Endometrial microvascular endothelial cells (primary cell): ENCODE results near the gene FIP1L1. TPM values are rescaled to one million over a fixed set of nuclear protein-coding genes. Genes with fewer than 3 reads are reported as not detected.
"Not testable (repeated sequence)": the region's sequence is repeated elsewhere in the genome, so short reads cannot be mapped to it uniquely, and the experiment has no call there.

Experiments
- in situ Hi-C: cut with HindIII; loops from 2 replicates; pipeline ENCODE4 v1.10.0; 2017; ENCODE audit warnings: low sequenced_read_pairs, low pct_unique_long_range_greater_than_20kb; ENCODE audit errors: inconsistent ontology term
- total RNA-seq: library from RNA; depleted of rRNA; stranded (reverse); fragments of >200 nt; gene quantifications from one replicate; pipeline ENCODE4 v1.2.3, GENCODE V29; 2015; ENCODE audit errors: inconsistent ontology term

Gene FIP1L1, protein sequence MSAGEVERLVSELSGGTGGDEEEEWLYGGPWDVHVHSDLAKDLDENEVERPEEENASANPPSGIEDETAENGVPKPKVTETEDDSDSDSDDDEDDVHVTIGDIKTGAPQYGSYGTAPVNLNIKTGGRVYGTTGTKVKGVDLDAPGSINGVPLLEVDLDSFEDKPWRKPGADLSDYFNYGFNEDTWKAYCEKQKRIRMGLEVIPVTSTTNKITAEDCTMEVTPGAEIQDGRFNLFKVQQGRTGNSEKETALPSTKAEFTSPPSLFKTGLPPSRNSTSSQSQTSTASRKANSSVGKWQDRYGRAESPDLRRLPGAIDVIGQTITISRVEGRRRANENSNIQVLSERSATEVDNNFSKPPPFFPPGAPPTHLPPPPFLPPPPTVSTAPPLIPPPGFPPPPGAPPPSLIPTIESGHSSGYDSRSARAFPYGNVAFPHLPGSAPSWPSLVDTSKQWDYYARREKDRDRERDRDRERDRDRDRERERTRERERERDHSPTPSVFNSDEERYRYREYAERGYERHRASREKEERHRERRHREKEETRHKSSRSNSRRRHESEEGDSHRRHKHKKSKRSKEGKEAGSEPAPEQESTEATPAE
- 38.1 TPM for total RNA-seq

DNA sequence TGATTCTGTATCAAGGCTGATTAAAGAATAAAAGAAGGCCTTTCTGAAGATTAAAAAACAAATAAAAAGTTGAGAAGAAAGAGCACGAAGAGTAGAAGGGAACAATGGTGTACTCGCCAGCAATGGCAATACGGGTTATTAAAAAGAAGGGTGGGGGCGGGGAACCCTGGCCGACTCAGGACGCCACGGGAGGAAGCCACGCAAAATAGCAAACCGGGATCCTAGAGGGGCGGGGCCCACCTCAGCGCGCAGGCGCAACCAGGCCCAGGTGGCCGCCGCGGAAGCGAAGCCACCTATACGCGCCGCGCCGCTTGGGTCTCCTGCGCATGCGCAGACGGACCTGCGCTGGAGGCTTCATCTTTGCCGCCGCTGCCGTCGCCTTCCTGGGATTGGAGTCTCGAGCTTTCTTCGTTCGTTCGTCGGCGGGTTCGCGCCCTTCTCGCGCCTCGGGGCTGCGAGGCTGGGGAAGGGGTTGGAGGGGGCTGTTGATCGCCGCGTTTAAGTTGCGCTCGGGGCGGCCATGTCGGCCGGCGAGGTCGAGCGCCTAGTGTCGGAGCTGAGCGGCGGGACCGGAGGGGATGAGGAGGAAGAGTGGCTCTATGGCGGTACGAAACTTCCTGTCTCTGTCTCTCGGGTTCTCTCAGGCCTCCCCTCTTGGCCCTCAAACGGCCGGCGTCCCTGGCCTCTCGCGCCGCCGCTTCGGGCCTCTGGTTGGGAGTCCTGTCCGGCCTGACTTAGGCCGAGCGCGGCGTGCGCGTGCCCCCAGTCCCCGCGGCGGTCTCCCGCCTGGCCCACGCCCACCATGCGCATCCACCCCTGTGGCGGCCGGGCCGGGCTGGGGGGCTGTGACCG is at the start of gene FIP1L1:
FIP1L1 (plus strand) TSS at position 323 of the 852 bp plus-strand sequence; CDS start at position 521, 198 bp downstream.
- in situ Hi-C loops, result no loop called here

DNA sequence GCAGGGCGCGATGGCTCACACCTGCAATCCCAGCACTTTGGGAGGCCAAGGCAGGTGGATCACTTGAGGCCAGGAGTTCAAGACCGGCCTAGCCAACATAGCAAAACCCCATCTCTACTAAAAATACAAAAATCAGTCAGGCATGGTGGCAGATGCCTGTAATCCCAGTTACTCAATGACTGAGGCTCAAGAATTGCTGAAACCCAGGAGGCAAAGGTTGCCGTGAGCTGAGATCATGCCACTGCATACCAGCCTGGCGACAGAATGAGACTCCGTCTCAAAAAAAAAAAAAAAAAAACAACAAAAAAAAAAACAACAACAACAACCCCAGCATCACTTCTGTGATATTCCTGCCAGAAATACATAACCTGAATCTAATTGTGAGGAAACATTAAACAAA is 42.5 kb upstream of the FIP1L1 start:
- in situ Hi-C loops, result not testable (repeated sequence)

DNA sequence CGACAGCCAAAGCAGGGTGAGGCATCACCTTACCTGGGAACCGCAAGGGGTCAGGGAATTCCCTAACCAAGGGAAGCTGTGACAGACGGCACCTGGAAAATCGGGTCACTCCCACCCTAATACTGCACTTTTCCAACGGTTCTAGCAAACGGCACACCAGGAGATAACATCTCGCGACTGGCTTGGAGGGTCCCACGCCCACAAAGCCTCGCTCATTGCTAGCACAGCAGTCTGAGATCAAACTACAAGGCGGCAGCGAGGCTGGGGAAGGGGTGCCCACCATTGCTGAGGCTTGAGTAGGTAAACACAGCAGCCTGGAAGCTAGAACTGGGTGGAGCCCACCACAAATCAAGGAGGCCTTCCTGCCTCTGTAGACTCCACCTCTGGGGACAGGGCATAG is 37.3 kb upstream of the FIP1L1 start:
- in situ Hi-C loops, result not testable (repeated sequence)

DNA sequence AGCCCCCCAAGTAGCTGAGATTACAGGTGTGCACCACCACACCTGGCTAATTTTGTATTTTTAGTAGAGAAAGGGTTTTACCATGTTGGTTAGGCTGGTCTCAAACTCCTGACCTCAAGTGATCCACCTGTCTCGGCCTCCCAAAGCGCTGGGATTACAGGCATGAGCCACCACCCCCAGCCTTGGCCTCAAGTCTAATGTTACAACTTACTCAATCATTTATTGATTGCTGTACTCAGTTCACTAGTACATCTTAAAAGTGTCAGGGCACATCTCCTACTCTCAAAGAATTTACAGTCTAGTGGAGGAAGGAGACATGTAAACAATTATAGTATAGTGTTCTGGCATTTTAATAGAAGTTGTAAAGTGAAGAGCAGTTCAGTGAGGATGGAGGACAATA is 31.0 kb upstream of the FIP1L1 start:
- in situ Hi-C loops, result not testable (repeated sequence)

DNA sequence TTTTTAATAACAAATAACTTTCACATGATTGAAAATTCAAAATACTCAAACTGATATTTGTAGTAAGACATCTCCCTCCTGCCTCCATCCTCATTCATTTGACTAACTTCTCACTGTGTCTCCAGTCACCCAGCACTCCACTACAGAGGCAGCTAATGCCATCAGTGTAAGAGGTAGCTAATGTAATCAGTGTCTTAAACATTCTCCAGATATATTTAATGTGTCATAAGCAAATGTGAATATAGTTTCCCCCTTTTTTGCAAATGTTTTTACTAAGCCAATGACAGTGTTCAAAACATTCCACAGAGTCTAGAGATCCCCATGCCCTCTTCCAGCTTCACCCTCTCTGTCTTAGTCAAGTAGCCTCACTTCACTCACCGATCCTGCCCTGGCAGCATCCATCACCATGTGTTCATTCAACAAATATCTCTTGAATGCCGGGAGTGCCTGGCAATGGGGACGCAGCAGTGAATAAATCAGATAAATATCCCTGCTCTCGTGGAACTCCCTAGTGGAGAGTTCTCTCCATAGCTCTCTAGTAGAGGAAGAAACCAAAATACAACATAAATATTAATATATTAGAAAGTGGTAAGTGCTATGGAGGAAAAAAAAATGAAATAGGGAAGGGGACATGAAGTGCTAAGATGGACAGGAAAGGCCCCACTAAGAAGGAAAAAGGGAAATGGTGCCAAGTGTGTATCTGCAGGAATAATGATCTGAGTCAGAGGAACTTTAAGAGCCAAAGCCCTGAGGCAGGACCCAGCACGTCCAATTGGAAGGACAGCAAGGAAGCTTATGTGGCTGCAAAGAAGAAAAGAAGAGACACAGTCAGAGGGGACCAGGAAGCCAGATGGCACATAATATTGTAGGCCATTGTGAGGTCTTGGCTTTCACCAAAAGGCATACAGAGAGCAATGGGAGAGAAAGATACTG is 30.3 kb upstream of the FIP1L1 start:
- in situ Hi-C loops, result no loop called here

DNA sequence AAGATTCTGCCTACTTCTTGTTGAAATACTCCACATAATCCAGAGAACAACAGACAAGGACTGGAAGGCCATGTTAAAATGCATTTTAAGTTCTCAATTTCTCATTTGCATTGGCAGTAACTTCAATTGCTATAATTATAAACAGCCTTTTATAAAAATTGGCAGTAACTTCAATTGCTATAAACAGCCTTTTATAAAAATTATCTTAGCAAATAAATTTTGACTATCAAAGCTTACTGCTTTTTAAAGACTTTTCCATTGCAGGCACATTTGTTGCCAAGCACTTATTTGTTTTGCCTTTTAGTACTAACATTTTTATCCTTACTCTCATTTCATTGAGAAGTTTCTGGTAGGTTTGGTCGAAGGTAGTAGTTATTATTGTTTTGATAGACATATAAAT is 29.4 kb upstream of the FIP1L1 start:
- in situ Hi-C loops, result no loop called here

DNA sequence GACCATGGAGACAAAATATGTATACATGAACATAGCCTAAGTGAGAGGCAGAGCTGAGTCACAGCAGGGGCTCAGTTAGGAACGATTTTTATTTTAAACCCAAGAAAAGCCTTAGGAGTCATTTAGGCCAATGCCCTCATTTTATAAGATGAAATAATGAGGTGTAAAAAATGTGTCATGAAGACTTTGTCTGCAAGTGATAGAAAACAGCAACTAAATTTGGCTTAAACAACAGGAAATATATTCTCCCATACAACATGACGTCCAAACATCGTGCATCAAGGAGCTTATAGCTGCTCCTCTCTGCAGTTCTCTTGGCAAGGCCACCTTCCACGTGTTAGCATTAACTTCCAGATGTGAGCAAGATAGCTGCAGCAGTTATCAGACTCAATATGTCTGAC is 28.4 kb upstream of the FIP1L1 start:
- in situ Hi-C loops, result no loop called here

DNA sequence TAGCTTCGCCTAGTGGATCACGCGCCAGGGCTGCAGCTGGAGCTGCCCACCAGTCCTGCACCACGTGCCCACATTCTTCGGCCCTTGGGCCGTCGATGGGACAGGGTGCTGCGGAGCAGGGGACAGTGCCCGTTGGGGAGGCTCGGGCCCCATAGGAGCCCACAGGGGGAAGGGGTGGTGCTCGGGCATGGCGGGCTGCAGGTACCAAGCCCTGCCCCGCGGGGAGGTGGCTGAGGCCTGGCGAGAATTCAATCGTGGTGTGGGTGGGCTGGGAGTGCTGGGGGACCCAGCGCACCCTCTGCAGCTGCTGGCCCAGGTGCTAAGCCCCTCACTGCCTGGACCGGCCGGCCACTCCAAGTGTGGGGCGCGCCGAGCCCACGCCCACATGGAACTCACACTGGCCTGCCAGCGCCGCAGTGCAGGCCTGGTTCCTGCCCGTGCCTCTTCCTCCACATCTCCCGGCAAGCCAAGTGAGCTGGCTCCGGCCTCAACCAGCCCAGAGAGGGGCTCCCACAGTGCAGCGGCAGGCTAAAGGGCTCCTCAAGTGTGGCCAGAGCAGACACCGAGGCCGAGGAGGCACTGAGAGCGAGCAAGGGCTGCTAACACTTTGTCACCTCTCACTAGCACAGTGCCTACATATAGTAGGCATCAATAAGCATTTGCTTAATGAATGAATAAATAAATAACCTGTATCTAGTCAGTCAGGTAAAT is 23.3 kb upstream of the FIP1L1 start:
- in situ Hi-C loops, result no loop called here

DNA sequence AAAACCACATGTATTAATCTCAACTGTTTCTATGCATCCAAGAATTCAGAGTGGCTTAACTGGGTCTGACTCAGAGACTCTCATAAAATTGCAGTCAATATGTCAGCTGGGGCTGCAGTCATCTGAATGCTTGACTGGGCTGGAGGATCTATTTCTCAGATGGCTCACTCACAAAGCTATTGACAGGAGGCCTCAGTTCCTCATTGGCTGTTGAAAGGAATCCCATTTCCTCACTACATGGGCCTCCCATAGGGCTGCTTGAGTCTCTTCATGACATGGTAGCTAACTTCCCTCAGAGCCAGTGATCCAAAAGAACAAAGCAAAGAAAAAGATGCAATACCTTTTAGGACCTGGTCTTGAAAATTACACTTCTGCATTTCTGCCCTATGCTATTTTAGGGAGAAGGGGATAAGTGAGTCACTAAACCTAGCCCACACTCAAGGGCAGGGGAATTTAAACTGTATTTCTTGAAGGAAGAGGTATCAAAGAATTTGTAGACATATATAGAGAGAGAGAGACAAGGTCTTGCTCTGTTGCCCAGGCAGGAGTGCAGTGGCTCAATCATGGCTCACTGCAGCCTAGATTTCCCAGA is 21.4 kb upstream of the FIP1L1 start:
- in situ Hi-C loops, result no loop called here

DNA sequence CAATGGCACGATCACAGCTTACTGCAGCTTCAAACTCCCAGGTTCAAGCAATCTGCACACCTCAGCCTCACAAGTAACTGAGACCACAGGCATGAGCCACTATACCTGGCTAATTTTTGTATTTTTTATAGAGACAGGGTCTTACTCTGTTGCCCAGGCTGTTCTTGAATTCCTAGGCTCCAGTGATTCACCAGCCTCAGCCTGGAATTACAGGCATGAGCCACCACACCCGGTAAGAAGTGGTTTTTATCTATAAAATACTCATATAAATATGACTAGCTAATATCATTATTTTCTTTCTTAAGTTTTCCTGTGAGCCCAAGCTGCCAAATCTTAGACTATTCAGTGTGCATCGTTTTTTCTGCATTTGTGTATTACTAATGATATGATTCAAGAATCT is 16.0 kb upstream of the FIP1L1 start:
- in situ Hi-C loops, result no loop called here

DNA sequence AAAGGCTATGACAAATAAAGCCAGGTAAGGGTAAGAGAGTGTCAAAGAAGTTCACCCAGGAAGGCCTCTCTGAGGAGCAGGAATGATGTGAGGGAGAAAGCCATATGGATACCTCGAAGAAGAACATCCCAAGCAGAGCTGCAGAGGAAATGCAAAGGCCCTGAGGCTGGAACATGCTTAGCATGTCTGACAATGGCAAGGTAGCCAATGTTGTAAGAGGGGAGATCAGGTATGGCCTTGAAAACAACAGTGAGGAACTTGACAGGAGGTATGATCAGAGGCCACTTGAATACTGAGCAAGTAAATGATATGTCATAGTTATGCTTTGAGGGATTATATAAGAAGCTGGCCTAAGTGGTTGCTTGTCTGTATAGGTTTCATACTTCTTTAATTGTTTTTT is 15.3 kb upstream of the FIP1L1 start:
- in situ Hi-C loops, result no loop called here

DNA sequence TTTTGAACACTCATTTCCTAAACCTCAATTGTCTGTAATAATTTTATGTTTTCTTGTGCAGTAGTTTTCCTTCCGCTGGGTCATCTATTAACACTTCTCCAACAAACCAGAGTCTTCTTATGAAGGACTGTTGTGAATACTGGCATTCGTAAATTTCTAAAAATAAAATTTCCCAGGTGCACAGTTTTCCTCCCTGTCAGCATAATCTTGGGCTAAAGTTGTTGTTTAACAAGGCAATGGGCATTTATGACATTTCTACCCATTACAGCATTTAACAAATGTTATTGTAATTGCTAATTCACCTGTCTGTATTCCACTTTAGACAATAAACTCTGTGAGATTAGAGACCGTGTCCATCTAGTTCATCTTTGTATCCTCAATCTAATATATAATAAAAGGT is 12.8 kb upstream of the FIP1L1 start:
- in situ Hi-C loops, result no loop called here

DNA sequence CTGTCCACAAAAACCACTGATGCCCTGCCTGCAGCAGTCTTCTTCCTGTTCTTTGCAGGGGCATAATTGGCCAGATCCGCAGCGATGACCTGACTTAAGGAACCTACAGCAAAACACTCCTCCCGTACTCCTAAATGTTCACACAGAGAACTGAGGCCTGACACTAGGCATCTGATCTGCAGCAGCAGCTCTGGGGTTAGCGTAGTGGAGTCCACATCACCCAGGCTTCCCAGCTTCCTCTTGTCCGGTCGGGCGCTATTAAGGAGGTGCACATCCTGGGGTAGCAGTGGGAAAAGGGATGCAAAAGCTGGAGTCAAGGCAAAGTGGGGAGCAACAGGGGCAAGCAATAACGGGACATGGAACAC is 12.3 kb upstream of the FIP1L1 start:
- in situ Hi-C loops, result no loop called here

DNA sequence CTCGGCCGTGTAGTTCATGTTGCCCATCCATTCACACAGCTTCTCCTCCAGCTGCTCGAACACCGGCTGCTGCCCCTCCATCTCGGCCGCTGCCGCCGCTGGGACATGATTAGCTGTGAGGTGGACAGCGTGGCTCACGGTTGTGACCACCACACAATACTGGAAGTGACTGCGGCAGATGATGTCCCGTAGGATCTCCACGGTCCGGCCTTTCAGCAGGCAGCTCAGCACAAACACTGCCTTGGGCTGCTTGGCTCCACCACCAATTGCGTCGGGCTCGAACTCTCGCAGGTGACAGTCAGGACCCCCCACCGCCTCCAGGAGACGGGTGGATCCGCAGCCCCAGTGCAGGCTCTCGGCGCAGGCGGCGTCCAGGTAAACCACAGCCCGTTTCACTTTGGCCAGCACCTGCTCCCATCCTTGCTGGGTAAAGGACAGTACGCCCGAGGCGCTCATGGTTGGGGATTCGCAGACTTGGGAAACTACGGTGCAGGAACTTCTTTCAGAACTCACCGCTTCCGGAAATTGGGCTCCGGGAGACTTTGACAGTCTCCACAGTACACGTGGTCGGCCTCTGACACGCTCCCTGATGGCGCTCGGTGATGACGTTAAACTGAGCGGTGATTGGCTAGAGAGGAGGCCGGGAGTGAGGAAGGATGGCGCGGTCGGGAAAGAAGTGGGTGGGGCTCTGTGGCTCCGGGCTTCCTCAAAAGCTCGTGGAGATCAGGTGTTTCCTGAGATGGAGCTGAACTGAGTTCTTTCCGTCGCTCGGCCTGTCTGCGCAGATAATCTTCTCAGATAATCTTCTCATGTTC is 11.7 kb upstream of the FIP1L1 start, which contains the start of gene SCFD2:
SCFD2 (minus strand) TSS at position 576 of the 815 bp plus-strand sequence.
- in situ Hi-C loops, result no loop called here

DNA sequence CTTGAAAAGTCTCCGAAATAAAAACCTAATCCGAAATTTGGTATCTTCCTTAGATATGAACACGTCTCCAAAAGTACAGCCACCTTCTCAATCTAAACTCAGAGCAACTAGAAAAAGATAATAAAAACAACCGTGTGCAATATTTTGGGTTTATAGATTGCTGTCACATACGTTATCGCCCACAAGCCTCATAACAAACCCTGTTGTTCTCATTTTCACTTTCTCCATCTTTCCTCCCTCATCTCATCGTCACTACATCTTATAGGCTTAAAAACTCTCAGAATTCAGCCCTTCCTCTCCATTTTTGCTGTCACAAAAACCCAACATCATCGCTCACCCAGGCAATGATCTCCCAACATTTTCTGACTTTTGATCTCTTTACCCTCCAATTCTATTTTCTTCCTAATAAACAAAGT is 11.1 kb upstream of the FIP1L1 start:
- in situ Hi-C loops, result no loop called here

DNA sequence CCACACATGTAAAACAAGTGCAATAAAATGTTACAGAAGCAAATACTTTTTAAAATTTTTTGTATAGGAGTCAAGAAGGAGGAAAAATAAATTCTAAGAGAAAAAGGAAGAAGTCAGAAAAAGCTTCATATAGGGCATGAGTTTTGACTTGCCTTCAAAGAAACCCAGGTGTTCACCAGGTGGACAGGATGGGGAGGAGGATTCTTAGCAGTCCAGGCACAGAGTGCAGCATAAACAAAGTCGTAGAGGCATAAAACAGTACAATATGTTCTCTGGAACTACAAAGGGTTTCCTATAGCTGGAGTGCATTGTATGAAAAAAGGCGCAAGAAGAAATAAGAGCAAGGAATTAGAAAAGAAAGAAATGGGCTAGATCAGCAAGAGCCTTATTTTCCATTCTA is 9.7 kb upstream of the FIP1L1 start:
- in situ Hi-C loops, result no loop called here

DNA sequence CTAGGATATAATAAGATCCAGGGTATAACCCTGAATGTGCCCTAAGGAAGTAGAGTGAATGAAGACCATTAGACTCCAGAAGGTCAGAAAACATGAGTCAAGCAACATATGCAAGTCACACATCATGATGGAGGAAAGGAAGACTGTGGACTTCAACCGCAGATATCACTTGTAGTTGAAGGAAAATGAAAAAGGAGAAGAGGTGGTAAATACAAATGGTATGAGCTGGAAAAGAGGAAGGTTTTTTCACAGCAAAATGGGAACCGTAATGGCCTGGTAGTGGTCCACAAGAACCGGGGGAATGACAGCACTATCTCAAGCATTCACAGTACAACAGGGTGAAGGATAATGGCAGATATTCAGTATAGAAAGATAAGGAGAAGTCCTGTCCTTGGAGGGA is 6.4 kb upstream of the FIP1L1 start:
- in situ Hi-C loops, result no loop called here
